NCI-H510A (cell line): ENCODE measurements around the gene MAD1L1.
"Not testable (repeated sequence)": the region's sequence is repeated elsewhere in the genome, so short reads cannot be mapped to it uniquely, and the experiment has no call there.

Experiments
- DNase-seq: peaks from one replicate; lab custom pipeline; 2025; lab: John Stamatoyannopoulos, UW

Gene MAD1L1

DNA sequence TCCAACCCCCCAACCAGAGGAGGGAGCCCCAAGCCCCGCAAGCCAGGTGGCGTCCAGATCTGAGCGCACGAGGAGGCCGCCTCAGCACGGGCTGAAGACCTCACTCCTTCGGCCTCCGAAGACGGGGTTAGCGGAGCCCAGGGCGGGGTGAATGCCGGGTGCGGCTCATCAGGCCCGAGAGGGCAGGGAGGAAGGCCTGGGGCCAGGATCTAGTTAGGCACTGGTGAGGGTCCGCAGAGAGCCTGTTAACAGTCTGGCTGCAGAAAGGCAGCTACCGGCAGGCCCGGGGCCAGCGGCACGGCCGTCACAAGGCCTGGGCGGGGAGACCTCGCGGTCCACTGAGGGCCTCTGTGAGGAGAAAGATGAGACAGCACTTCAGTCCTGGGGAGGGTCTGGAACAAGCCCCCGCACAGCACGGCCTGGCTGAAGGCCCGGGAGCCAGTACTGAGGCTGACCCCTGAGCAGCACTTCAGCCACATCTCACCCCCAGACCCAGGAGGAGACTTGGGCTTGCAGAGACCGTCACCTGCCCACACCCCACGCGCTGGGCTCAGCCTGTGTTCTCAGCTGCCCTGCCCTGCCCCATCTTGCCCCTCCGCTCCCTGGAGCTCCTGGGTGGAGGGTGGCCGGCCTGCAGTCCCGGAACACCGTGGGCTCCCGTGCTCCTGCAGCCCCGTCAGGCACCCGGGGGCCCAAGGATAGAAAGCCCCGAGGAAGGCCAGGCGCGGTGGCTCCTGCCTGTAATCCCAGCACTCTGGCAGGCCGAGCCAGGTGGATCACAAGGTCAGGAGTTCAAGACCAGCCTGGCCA is 369.4 kb downstream of the MAD1L1 start:
- no peak for DNase-seq

DNA sequence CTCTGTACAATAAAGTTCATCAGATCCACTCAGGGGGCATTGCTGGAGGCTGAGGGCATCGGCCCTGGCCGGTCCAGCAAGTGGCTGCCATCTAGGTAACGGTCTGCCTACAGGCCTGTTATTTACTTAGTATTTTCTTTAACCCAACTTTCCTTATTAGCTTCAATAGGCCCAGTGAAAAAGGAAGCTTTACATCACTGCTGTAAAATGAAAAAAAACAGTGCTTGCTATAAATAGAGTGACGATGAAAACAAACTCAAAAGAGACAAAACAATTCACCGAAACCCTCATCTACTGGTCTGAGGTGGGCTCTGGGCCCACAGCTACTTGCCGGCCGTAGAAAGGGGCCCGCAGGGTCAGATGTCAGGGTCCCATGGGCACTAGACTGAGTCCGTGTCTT is 370.2 kb downstream of the MAD1L1 start:
- DNase-seq, result no peak

DNA sequence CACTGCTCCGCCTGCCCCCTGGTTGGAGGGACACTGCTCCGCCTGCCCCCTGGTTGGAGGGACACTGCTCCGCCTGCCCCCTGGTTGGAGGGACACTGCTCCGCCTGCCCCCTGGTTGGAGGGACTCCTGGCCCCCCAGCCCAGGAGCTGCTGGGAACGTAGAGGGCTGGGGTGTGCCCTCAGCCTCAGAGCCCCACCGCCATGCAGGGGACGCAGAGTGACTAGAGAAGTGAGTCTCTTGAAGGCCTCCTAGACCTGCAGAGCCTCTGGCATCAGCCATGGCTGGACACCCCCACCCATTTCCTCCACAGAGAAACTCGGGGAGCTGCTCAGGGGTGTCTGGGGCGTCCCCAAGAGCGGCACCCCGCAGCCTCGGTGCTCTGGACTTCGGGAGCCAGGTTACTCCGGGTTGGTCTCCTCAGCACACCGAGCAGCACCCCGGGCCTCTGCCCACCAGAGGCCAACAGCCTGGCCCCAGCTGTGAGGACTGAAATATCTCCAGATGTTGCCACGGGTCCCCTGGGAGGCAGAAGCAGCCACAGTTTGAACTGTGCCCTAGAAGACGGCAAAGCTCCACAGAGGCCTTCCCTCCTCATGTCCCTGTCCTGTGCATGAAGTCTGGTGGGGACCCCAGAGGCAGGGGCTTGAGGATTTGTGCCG is 370.8 kb downstream of the MAD1L1 start:
- DNase-seq, result no peak

DNA sequence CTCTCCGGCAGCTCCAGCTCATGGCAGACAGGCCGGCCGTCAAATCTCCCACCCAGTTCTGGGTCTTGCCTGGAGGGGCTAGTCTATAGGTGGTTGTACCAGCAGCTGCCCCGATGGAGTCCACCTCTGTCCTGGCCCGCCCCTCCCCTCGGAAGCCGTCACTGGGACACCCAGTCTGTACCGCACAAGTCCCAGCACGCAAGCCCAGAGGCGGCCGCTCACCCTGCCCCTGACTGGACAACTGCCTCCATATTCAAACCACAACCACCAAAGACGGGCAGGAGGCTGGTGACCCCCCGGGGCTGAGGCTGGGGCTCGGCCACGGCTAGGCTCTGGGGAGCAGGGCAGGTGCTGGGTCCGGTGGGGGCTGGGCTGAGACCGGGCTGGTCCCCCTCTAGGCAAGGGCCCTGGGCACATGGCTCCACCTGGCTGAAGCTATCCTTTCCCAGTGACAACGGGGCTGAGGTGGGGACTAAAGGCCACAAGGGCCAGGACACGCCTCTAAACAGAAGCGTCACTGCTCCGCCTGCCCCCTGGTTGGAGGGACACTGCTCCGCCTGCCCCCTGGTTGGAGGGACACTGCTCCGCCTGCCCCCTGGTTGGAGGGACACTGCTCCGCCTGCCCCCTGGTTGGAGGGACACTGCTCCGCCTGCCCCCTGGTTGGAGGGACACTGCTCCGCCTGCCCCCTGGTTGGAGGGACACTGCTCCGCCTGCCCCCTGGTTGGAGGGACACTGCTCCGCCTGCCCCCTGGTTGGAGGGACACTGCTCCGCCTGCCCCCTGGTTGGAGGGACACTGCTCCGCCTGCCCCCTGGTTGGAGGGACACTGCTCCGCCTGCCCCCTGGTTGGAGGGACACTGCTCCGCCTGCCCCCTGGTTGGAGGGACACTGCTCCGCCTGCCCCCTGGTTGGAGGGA is 371.6 kb downstream of the MAD1L1 start:
- DNase-seq, result not testable (repeated sequence)

DNA sequence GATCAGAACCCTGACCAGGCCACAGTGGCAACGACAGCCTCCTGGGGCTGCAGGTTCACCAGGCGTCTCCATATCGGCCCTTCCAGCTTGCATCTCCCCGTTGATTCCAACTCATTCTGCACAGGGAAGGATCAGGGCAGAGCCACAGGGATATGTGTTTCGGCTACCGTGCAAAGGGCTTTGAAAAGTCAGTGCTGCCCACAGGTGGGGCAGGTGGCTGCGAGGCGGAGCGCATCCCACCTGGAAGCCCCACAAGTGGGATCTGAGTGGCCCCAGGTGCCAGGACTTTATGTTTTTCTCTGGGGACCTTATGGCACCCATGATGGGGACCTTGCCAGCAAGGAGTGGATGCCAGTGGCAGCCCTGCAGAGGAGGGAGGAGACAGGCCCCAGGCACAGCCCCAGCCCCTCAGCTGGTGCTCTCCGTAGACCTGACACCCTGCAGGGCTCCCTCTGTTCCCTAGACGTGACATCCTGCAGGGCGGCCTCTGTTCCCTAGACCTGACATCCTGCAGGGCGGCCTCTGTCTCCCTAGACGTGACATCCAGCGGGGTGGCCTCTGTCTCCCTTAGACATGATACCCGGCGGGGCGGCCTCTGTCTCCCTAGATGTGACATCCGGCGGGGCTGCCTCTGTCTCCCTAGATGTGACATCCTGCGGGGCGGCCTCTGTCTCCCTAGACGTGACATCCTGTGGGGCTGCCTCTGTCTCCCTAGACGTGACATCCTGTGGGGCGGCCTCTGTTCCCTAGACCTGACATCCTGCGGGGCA is 373.3 kb downstream of the MAD1L1 start:
- DNase-seq, result no peak

DNA sequence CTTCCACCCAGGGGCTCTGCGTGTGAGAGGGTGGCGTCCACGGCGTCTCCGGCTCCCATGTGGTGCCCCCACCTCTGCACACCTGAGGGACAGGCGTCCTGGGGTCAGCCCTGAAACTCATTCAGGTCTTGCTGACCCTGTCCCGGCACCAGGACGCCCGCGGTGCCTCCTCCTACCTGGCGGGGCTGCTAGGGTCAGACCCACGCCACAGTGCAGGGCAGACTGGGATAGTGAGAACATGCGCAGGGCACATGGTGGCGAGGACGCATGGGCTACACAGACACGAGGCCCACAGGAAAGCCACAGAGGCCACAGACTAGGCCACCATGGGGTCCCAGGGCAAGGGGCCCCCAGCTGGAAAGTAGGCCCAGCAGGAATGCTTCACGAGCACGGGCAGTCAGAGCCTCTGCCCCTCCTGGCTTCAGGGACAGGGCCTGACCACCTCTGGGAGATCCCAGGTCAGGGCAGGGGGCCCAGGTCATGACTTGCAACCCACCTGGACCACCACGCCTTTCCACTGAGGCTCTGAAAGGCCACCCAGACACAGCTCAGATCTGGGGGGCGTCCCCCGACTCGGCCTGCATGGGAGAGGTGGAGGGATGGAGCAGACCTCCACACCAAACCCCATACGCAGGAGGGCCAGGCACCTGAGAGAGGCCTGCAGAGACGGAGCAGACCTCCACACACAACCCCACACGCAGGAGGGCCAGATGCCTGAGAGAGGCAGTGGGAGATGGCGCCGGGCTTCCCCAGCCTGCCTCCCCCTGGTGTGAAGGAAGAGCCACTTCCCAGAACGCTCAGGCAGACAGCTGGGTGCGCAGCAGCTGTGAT is 374.1 kb downstream of the MAD1L1 start:
- DNase-seq, result no peak

DNA sequence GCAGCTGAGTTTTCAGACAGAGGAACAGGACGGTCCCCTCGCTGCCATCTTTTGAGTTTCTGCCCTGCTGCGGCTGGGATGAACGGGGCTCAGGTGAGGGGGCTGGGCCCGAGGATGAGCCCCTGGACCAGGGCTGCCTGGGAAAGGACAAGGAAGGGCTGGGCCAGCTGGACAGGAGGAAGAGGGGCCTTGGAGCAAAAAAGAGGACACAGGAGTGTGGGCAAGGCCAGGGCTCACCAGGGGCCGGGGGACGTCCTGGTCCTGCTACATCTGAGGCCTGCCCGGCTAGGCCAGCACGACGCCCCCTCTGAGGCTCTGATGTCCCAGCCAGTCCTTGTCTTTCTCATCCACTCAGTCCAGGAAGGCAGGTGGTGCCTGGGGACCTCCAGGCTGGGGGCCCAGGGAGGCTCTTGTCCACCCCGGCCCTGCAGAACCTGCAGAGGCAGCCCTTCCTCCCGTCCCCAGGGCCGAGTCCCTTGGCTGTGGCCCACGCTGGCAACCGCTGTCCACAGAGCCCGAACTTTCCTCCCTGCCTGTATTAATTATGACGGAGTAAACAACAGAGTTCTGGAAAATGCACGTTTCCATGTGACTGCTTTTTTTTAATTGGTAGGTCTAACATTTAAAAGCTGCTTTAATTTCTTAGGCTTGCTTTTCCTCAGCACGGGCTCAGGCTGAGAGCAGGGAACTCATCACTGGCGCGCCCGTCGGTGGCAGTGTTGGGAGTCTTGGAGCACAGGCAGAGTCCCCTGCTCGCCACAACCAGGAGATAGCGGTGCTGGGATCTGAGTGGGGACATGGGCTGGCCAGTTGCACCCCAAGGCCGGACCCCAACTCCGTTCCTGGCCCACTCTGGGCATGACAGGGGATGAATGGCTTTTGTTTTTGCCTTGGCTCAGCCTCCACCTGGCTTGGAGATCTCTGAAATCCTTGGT is 375.0 kb downstream of the MAD1L1 start:
- no peak for DNase-seq

DNA sequence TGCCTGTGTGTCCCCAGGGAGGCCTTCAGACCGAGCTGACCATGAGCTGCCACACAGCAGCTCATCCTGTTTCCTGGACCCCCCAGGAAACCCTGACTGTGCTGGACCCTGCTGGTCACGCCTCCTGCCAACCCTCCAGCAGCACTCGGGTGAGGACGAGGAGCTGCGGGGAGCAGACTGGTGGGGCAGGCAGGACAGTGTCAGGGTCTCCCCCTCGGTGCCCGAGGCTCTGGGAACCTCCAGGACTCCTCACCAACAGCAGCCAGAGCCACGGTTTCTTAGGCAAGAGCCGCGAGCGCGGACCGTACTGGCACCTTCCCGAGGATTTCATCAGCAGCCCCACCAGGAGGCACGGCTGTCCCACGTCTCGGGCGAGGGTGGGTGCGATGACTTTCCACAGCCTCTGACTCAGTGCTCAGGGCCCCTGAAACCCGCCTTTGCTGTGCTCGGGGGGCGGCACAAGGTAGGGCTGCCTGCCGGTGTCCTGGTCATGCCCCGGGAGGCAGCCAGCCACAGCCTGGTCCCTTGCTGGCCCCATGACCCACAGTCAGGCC is 375.8 kb downstream of the MAD1L1 start:
- DNase-seq, result no peak

DNA sequence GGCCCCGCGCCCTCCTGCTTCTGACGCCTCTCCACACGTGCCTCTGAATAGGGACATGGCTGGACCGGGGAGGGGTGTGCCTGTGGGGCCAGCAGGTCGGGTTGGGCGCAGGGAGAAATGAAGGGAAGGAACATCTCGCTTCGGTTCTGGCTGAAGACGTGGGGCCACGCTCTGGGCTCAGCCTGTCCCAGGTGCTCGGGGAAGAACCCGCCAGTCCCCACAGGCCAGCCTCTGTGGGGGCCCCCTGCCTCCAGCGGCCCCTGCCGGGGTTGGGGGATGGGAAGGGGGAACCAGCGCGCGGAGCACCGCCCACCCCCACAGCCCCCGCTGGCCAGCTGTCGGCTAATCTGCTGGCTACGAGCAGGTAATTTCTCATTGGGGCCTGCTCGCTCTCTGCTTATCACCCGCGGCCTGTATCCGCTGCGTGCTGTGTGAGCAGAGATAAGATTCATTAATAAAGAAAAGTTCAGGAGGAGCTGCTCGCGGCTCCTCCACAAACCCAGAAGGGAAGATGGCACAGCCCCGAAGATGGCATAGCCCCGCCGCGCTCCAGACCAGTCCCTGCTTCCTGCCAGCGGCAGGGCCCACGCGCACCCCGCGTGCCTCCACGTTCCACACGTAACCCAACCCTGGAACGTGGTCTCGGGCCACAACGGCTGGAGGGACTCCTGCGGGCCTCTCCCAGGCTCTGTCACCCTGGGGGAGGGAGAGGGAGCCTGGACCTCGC is 376.4 kb downstream of the MAD1L1 start:
- no peak for DNase-seq

DNA sequence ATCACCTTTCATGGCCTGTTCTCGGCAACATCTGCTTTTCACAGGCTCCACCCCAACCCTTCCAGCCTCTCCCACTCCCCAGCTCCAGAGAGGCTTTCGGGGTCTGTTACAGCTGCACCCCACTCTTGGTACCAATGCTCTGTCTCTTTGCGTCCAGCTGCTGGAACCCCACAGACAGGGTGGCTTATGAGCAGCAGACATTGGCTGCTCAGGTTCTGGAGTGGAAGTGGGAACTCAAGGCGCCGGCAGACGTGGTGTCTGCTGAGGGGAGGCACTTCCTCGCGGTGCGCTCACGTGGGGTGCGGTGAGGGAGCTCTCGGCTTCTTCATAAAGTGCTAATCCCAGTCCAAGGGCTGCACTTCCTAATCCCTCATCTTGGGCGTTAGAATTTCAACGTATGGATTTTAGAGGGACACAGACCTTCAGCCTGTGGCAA is 377.0 kb downstream of the MAD1L1 start:
- no peak for DNase-seq

DNA sequence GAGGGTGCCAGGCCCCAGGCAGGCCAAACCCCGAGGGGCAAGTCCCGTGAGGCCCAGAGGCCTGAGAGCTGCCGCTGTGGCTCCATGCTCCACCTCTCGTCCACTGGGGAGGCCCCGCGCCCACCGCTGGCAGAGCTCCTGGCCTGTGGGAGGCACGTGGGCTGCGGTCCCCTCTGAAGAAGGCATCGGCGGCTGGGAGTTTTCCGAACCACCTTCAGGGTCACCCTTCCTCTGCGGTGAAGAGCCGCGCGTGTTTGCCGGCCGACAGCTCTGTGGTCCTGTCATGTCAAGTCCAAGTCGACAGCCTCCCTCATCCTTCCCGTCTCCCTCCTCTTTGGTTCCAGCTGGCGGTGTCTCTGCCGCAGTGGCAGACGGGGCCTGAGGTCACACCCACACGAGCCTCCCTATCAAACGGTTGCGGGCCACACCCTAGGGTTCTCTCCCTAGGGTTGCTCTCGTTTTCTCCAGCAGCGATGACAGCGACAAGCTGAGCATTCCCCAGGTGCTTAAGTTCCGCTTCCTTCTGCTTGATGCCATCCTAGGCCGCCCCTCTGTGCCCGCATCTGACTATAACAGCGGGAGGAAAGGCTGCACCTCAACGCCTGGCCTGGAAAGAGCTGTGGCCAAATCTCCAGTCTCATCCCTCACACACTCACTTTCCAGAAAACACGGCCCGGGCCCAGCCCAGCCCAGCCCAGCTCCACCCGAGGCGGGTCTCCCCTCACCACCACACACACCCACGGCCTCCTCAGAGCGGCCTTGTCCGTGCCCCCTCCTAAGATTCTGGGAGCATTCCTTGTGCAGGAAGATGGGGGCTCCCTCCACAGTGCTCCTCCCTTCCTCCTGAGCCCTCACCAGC is 377.6 kb downstream of the MAD1L1 start:
- no peak for DNase-seq

DNA sequence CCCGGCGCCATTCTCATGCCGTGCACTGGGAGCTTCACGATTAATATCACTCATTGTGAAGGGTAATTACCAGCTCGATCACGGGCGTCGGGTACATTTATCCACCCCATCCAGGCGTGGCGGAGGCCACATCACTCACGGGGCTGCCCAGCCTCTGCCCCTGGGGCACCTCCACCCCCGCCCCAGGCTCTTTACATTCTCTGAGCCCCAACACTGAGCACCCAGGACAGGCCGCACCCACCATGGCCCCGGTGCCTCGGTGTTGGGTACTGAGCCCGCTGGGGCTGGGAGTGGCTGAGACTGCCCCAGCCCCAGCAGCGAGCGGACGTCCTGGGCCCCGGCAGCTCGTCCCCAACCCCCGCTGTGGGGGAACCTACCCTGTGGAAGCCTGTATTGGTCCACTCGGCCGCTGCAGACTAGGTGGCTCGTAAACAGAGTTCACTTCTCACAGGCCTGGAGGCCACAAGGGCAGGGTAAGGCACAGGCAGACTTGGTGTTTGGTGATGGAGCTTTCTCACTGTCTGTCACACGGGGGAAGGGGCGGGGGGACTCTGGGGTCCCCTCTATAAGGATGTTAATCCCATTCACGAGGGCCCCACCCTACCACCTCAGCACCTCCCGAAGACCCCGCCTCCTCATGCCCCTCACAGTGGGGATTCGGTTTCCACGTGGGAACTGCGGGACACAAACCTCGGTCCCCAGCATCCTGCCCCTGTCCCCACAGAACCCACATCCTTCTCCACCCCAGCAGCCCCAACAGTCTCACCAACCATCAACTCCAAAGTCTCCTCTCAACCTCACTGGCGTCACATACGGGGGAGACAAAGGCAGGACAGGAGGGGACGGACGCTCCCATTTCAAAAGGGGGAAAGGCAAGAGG is 378.5 kb downstream of the MAD1L1 start:
- no peak for DNase-seq

DNA sequence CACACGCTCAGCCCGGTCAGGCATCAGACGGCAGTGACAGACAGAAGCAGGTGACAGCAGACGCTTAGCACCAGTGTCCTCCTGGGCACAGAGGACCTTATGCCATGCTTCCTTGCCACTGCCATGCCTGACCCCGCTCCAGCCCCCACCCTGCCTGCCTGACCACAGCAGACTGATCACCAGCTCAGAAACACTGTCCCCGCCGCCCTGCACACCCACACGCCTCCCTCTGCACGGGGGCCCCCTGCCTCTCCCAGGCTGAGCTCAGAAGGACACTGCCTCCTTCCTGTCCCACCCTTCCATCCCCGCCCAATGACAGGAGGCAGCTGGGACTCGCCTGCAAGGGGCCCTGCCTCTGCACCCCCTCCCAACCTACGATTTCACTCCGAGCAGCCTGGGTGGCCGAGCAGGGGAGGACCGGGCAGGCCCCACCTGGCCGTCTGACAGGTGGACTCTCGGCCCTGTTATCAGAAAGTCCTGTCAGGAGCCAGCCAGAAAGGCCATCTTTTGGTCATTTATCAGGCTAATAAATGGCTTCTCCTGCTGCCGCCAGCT is 379.2 kb downstream of the MAD1L1 start:
- DNase-seq, result no peak

DNA sequence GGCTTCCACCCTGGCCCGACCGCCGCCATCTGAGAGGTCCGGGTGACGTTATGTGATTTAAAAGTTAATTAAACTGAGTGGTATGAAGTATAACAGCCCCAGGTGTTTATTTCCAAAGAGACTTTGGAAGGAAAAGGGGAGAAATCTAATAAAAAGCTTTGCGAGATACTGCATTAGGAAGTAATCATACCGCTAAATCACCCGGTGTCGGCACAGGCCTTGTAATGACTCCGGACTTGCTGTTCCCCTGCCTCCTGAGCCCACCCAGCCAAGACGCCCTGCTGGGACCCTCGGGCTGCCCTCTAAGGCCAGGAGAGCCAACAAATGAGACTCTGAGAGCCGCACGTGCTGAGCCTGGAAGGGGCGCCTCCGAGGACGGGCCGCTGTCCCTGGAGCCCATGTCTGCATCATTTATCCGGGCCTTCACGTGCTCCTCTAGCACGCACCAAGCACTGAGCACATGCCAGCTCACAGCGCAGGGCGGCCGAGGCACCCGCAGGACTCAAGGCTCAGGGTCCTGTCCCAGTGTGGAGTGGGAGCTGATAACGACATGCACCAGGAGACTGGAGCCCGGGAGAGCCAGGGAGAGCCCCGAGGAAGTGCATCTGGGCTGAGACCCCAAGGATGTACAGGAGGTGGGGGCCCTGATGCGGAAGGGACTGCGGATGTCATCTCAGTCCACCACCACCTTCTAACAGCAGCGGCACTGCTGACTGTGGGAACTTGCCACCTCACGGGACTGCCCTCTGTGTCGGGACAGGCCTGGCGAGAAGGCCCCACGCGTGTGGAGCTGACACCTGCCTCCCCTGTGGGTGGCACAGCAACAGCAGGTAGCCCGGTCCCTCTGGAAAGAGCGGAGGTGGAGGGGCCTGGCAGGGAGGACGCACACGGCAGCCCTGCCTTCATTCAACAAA is 380.0 kb downstream of the MAD1L1 start:
- DNase-seq, result no peak
